ENCODE results near the gene PRDM11.

PRDM11 gene

DNA sequence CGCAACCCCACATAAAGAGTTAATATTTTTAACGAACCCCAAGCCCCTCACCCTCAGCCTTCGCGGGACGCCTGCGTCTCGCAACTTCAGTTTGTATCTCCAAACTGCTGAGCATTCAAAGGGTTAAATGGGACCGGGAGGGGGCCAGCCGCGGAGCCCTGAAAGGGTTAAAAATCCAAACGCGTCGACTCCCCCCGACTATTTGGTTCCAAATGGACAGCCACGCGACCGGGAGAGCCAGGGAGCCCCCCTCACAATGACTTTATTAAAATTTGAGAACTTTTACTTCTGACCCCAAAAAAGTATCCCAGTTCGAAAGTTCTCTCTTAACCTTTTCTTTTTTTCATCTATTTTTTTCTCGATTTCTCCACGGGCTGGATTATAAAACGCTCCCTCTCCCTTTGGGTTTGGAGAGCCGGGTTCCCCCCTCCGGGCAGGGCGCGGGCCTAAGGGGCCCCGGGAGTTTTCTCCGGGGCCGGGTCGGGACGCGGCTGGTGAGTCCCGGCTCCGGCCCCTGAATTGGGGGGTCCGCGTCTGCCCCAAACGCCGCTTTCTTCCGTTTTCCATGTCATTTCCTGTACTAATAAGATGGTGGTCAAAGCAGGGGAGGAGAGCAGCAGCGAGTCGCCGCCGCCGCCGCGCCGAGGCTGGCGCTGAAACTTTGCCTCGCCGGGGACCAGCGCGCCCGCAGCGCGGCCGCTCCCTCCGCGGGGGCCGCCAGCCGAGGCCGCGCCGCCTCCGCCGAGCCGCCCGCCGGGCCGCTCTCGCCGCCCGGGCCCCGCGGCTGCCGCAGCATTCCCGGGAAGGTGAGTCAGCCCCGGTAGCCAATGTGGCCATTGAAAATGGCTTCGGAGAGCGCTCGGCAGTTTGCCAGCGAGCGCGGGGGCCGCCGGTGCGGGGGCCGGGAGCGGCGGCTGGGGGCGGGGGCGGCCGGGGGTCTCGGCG is at the start of gene PRDM11:
PRDM11 (plus strand) TSS at position 568 of the 945 bp plus-strand sequence. CDS start 35,128 bp downstream, outside the sequence.
- H3K27ac ChIP-seq = peak within 1 kb of the TSS; percentile 97
- TF ChIP-seq, protein P1, sequence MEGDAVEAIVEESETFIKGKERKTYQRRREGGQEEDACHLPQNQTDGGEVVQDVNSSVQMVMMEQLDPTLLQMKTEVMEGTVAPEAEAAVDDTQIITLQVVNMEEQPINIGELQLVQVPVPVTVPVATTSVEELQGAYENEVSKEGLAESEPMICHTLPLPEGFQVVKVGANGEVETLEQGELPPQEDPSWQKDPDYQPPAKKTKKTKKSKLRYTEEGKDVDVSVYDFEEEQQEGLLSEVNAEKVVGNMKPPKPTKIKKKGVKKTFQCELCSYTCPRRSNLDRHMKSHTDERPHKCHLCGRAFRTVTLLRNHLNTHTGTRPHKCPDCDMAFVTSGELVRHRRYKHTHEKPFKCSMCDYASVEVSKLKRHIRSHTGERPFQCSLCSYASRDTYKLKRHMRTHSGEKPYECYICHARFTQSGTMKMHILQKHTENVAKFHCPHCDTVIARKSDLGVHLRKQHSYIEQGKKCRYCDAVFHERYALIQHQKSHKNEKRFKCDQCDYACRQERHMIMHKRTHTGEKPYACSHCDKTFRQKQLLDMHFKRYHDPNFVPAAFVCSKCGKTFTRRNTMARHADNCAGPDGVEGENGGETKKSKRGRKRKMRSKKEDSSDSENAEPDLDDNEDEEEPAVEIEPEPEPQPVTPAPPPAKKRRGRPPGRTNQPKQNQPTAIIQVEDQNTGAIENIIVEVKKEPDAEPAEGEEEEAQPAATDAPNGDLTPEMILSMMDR (conservative IDR thresholded peaks at IDR 0.05) = no peak

DNA sequence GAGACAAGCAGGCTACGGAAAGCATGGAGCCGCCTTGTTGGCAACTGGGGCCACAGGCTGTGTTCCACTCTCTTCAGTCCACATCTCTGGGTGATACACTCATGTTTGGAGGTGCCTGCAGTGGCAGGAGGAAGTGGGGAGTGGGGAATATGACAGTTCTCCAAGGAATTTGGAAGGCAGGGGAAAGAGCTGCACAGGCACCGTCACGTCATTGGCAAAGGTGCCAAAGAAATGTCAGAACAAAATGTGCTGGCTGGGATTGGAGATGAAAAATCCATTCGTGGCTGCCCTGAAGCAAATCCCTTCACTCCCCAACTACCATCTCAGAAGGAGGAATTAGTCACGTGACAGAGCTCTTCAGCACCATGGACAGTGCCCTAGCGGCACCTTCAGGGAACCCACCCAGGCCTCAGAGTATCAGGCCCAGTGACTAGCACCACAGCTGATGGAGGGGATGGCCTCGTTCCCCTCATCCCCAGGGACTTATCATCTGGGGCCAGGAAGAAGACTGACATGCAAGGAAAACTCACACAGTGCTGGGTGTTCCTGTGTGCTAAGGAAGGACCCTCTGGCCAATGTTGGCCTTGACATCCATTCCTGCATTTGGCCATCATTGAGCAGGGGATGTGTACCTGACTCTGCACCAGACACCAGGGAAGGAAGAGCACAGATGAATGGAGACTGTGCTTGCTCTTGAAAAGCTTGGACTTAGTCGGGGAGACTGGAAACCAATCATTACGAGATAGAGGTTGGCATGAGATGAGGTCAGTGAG is 48.5 kb upstream of the PRDM11 start:
- no peak overlapping the region for H3K27ac ChIP-seq
- TF ChIP-seq, protein P1 (conservative IDR thresholded peaks at IDR 0.05) = no peak

DNA sequence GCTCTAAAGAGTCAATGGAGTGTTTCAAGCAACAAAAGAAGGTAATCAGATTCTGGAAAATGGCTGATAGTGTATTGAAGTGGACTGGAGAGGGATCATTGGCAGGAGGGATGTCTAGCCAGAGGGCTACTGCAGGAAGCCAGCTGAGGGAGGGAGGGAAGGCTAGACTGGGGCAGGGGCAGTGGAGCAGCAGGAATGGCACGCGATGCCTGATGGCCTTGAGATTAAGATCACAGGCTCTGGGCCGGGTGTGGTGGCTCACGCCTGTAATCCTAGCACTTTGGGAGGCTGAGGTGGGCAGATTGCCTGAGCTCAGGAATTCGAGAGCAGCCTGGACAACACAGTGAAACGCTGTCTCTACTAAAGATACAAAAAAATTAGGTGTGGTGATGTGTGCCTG is 47.5 kb upstream of the PRDM11 start:
- H3K27ac ChIP-seq = no peak overlapping the region
- TF ChIP-seq, protein P1 (conservative IDR thresholded peaks at IDR 0.05) = no peak

- no peak overlapping the region for H3K27ac ChIP-seq
- TF ChIP-seq, protein P1 (conservative IDR thresholded peaks at IDR 0.05) = no peak
These were observed 46.1 kb upstream of the PRDM11 start for GRCh38 chr11:45100339-45100738.

- TF ChIP-seq, protein P1 (conservative IDR thresholded peaks at IDR 0.05) = no peak
- no peak overlapping the region for H3K27ac ChIP-seq
These were observed 44.1 kb upstream of the PRDM11 start for GRCh38 chr11:45102361-45102809.

GRCh38 chr11:45102810-45103621 is 43.4 kb upstream of the PRDM11 start:
- TF ChIP-seq, protein P1 (conservative IDR thresholded peaks at IDR 0.05) = peak; percentile 97
- H3K27ac ChIP-seq = no peak overlapping the region
